ENCODE measurements around the gene KRT84.
"Not testable (repeated sequence)": the region's sequence is repeated elsewhere in the genome, so short reads cannot be mapped to it uniquely, and the experiment has no call there.

Gene KRT84

GRCh38 chr12:52417740-52418139, 32.3 kb upstream of the KRT84 start:
- H3K9ac ChIP-seq (ENCODE audit: low read depth, low read length): no peak overlapping the region
- no peaks in the 10 kb centered on the region for H3K4me1 ChIP-seq (ENCODE audit: insufficient read depth, low read length)
- H3K36me3 ChIP-seq (ENCODE audit: insufficient read depth, low read length): no peaks in the 10 kb centered on the region
- H3K9me3 ChIP-seq (ENCODE audit: control insufficient read depth, insufficient read depth, low read length): no peaks in the 10 kb centered on the region

GRCh38 chr12:52416795-52417194, 31.3 kb upstream of the KRT84 start:
- Histone ChIP-seq H3K4me1 (ENCODE audit: insufficient read depth, low read length) (no peaks in the 10 kb centered on the region), H3K36me3 (ENCODE audit: insufficient read depth, low read length) (no peaks in the 10 kb centered on the region), H3K9ac (ENCODE audit: low read depth, low read length) (no peak overlapping the region), H3K9me3 (ENCODE audit: control insufficient read depth, insufficient read depth, low read length) (no peaks in the 10 kb centered on the region)

- no peaks in the 10 kb centered on the region for H3K36me3 ChIP-seq (ENCODE audit: insufficient read depth, low read length)
- no peaks in the 10 kb centered on the region for H3K9me3 ChIP-seq (ENCODE audit: control insufficient read depth, insufficient read depth, low read length)
- H3K9ac ChIP-seq (ENCODE audit: low read depth, low read length): no peak overlapping the region
- H3K4me1 ChIP-seq (ENCODE audit: insufficient read depth, low read length): no peaks in the 10 kb centered on the region
Observed at GRCh38 chr12:52415870-52416750, 30.7 kb upstream of the KRT84 start.

GRCh38 chr12:52414936-52415335, 29.5 kb upstream of the KRT84 start:
- no peaks in the 10 kb centered on the region for H3K36me3 ChIP-seq (ENCODE audit: insufficient read depth, low read length)
- no peaks in the 10 kb centered on the region for H3K9me3 ChIP-seq (ENCODE audit: control insufficient read depth, insufficient read depth, low read length)
- H3K9ac ChIP-seq (ENCODE audit: low read depth, low read length): no peak overlapping the region
- no peaks in the 10 kb centered on the region for H3K4me1 ChIP-seq (ENCODE audit: insufficient read depth, low read length)

GRCh38 chr12:52413782-52414345, 28.4 kb upstream of the KRT84 start:
- Histone ChIP-seq H3K36me3 (ENCODE audit: insufficient read depth, low read length) (no peaks in the 10 kb centered on the region), H3K4me1 (ENCODE audit: insufficient read depth, low read length) (no peaks in the 10 kb centered on the region), H3K9me3 (ENCODE audit: control insufficient read depth, insufficient read depth, low read length) (no peaks in the 10 kb centered on the region), H3K9ac (ENCODE audit: low read depth, low read length) (no peak overlapping the region)

GRCh38 chr12:52413202-52413601, 27.8 kb upstream of the KRT84 start:
- no peak overlapping the region for H3K9ac ChIP-seq (ENCODE audit: low read depth, low read length)

GRCh38 chr12:52411815-52412214, 26.4 kb upstream of the KRT84 start:
- no peaks in the 10 kb centered on the region for H3K36me3 ChIP-seq (ENCODE audit: insufficient read depth, low read length)
- H3K9me3 ChIP-seq (ENCODE audit: control insufficient read depth, insufficient read depth, low read length): no peaks in the 10 kb centered on the region; the same call in 1 of the 2 replicates
- H3K4me1 ChIP-seq (ENCODE audit: insufficient read depth, low read length): no peaks in the 10 kb centered on the region
- H3K9ac ChIP-seq (ENCODE audit: low read depth, low read length): no peak overlapping the region

More at GRCh38 chr12:52413202-52413601, 27.8 kb upstream of the KRT84 start:
- H3K4me1 ChIP-seq (ENCODE audit: insufficient read depth, low read length): no peaks in the 10 kb centered on the region
- H3K9me3 ChIP-seq (ENCODE audit: control insufficient read depth, insufficient read depth, low read length): no peaks in the 10 kb centered on the region; the same call in 1 of the 2 replicates
- H3K36me3 ChIP-seq (ENCODE audit: insufficient read depth, low read length): no peaks in the 10 kb centered on the region

GRCh38 chr12:52410589-52411248, 25.3 kb upstream of the KRT84 start:
- not testable (repeated sequence) for H3K36me3 ChIP-seq (ENCODE audit: insufficient read depth, low read length); H3K9me3 ChIP-seq (ENCODE audit: control insufficient read depth, insufficient read depth, low read length); H3K9ac ChIP-seq (ENCODE audit: low read depth, low read length); H3K4me1 ChIP-seq (ENCODE audit: insufficient read depth, low read length)

GRCh38 chr12:52407918-52408317, 22.5 kb upstream of the KRT84 start:
- no peak overlapping the region for H3K9ac ChIP-seq (ENCODE audit: low read depth, low read length)
- H3K36me3 ChIP-seq (ENCODE audit: insufficient read depth, low read length): no peaks in the 10 kb centered on the region
- no peaks in the 10 kb centered on the region for H3K4me1 ChIP-seq (ENCODE audit: insufficient read depth, low read length)
- no peaks in the 10 kb centered on the region; the same call in 1 of the 2 replicates for H3K9me3 ChIP-seq (ENCODE audit: control insufficient read depth, insufficient read depth, low read length)

- Histone ChIP-seq H3K36me3 (ENCODE audit: insufficient read depth, low read length) (no peaks in the 10 kb centered on the region), H3K9me3 (ENCODE audit: control insufficient read depth, insufficient read depth, low read length) (no peaks in the 10 kb centered on the region; the same call in 1 of the 2 replicates), H3K9ac (ENCODE audit: low read depth, low read length) (no peak within 1 kb of the TSS), H3K4me1 (ENCODE audit: insufficient read depth, low read length) (no peaks in the 10 kb centered on the region)
Observed at GRCh38 chr12:52405922-52406385, 20.5 kb upstream of the KRT84 start, which contains the start of gene KRT82. KRT82 (minus strand) TSS chr12:52406335; CDS start chr12:52406277, 58 bp downstream.

GRCh38 chr12:52404951-52405350, 19.5 kb upstream of the KRT84 start:
- H3K36me3 ChIP-seq (ENCODE audit: insufficient read depth, low read length): no peaks in the 10 kb centered on the region
- H3K9me3 ChIP-seq (ENCODE audit: control insufficient read depth, insufficient read depth, low read length): no peaks in the 10 kb centered on the region; the same call in 1 of the 2 replicates
- no peak overlapping the region for H3K9ac ChIP-seq (ENCODE audit: low read depth, low read length)
- no peaks in the 10 kb centered on the region for H3K4me1 ChIP-seq (ENCODE audit: insufficient read depth, low read length)

- Histone ChIP-seq H3K4me1 (ENCODE audit: insufficient read depth, low read length) (no peaks in the 10 kb centered on the region), H3K9ac (ENCODE audit: low read depth, low read length) (no peak overlapping the region), H3K9me3 (ENCODE audit: control insufficient read depth, insufficient read depth, low read length) (no peaks in the 10 kb centered on the region; the same call in 1 of the 2 replicates), H3K36me3 (ENCODE audit: insufficient read depth, low read length) (no peaks in the 10 kb centered on the region)
Observed at GRCh38 chr12:52403561-52403960, 18.1 kb upstream of the KRT84 start.

- H3K36me3 ChIP-seq (ENCODE audit: insufficient read depth, low read length): no peaks in the 10 kb centered on the region
- H3K4me1 ChIP-seq (ENCODE audit: insufficient read depth, low read length): no peaks in the 10 kb centered on the region
- H3K9me3 ChIP-seq (ENCODE audit: control insufficient read depth, insufficient read depth, low read length): no peaks in the 10 kb centered on the region
- no peak overlapping the region for H3K9ac ChIP-seq (ENCODE audit: low read depth, low read length)
Observed at GRCh38 chr12:52402873-52403540, 17.6 kb upstream of the KRT84 start.

- Histone ChIP-seq H3K36me3 (ENCODE audit: insufficient read depth, low read length) (no peaks in the 10 kb centered on the region), H3K9ac (ENCODE audit: low read depth, low read length) (no peak overlapping the region), H3K4me1 (ENCODE audit: insufficient read depth, low read length) (no peaks in the 10 kb centered on the region), H3K9me3 (ENCODE audit: control insufficient read depth, insufficient read depth, low read length) (no peaks in the 10 kb centered on the region)
Observed at GRCh38 chr12:52402377-52402776, 16.9 kb upstream of the KRT84 start.
